ENCODE results near the gene FAT1. TPM values are rescaled to one million over a fixed set of nuclear protein-coding genes. Genes with fewer than 3 reads are reported as not detected.

The FAT1 gene
- total and polyA plus RNA-seq, 2 donors (not counting 1 experiment from before 2014, with no cell fraction given), result 0.07 to 0.15 TPM

GRCh38 chr4:186680641-186681040 lies 43.0 kb downstream of the FAT1 start:
- Histone ChIP-seq H3K27ac (ENCODE audit: low read length in 2 of 2) (no peak overlapping the region), H3K79me2 (ENCODE audit: control insufficient read depth, insufficient read depth, low read length) (no peaks in the 10 kb centered on the region), H3K9me3 (ENCODE audit: control extremely low read depth in 1 of 3, control insufficient read depth in 2 of 3, insufficient read depth in 1 of 3, low read length in 2 of 3) (peaks cover 0 to 7% (median 0%) of the 10 kb centered on the region in 3 donors), H3K9ac (ENCODE audit: low read length) (no peak overlapping the region), H3K36me3 (replicated peaks in 1 of 2; ENCODE audit: control extremely low read depth in 1 of 2, control insufficient read depth in 1 of 2, extremely low read depth in 1 of 2, insufficient read depth in 2 of 2, low read length in 1 of 2) (no peaks in the 10 kb centered on the region), H2AFZ (ENCODE audit: insufficient read depth, low read depth, low read length, poor library complexity, severe bottlenecking) (no peak overlapping the region), H4K20me1 (ENCODE audit: control insufficient read depth, insufficient read depth, low read length, poor library complexity, severe bottlenecking) (no peaks in the 10 kb centered on the region), H3K4me3 (ENCODE audit: control extremely low read depth in 1 of 5, extremely low read depth in 1 of 5, insufficient read depth in 1 of 5, low read depth in 2 of 5, low read length in 4 of 5) (no peak overlapping the region), H3K27me3 (replicated peaks in 1 of 4; ENCODE audit: control extremely low read depth in 1 of 4, control insufficient read depth in 3 of 4, insufficient read depth in 4 of 4, low read length in 3 of 4) (no peaks in the 10 kb centered on the region), H3K4me1 (ENCODE audit: control insufficient read depth in 2 of 2, insufficient read depth in 2 of 2, low read length in 2 of 2) (no peaks in the 10 kb centered on the region), H3K4me2 (replicated peaks; ENCODE audit: low read depth, low read length, poor library complexity, severe bottlenecking) (no peak overlapping the region)
- POLR2A ChIA-PET, result no interaction called here
- intact Hi-C loops (cut with micrococcal nuclease), result no loop called here
- no peak for TF ChIP-seq EZH2 (IDR thresholded peaks at IDR 0.05; ENCODE audit: borderline replicate concordance, insufficient read depth, low read depth, low read length, poor library complexity, severe bottlenecking)
- TF ChIP-seq, protein P1, sequence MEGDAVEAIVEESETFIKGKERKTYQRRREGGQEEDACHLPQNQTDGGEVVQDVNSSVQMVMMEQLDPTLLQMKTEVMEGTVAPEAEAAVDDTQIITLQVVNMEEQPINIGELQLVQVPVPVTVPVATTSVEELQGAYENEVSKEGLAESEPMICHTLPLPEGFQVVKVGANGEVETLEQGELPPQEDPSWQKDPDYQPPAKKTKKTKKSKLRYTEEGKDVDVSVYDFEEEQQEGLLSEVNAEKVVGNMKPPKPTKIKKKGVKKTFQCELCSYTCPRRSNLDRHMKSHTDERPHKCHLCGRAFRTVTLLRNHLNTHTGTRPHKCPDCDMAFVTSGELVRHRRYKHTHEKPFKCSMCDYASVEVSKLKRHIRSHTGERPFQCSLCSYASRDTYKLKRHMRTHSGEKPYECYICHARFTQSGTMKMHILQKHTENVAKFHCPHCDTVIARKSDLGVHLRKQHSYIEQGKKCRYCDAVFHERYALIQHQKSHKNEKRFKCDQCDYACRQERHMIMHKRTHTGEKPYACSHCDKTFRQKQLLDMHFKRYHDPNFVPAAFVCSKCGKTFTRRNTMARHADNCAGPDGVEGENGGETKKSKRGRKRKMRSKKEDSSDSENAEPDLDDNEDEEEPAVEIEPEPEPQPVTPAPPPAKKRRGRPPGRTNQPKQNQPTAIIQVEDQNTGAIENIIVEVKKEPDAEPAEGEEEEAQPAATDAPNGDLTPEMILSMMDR (IDR thresholded peaks at IDR 0.05), result no peak
- no peak overlapping the region for H3K27ac Mint-ChIP-seq
- CTCF ChIA-PET, result no interaction called here
- H3K4me3 Mint-ChIP-seq, result no peak overlapping the region
- no CpG with 5 or more reads among the region's 6 CpGs for WGBS (ENCODE audit: insufficient coverage)
- no peaks in the 10 kb centered on the region for H3K9me3 Mint-ChIP-seq (ENCODE audit: insufficient read depth)
- ATAC-seq (ENCODE audit: low read depth) (no peak), DNase-seq (no peak)
- no peaks in the 10 kb centered on the region for H3K4me1 Mint-ChIP-seq
- H3K27me3 Mint-ChIP-seq, result no peaks in the 10 kb centered on the region

DNA sequence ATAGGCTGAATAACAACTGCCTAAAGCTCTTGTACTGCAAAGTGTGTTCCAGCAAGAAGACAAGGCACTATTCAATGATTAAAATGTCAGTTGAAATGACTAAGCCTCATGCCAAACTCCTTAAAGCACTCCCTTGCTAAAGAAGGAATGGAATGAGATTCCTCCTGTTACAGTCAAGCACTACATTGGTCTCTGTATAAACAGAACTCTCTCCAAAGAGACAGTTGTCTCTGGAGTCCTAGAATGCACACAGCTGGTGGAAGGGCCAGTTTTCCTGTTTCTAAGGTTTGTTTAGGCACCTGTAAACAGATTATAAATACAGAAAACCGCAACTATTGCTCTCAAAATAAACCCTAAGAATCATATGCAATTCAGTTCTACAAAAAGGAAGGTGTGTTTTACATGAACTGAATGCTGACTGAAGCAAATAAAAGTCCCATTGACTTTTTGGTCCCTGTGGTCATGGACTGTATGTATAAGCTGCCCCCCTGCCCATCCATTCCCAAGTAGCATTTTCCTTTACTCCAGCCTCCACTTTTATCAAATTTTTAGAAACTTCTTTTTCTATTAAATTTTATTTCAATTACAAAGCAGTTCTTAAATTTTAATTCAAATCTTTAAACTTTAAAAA lies 47.0 kb downstream of the FAT1 start:
- no peak overlapping the region for H3K27ac ChIP-seq (ENCODE audit: low read length in 2 of 2)
- no peak for ATAC-seq (ENCODE audit: low read depth)
- no peak overlapping the region for H3K27ac Mint-ChIP-seq
- no peaks in the 10 kb centered on the region for H3K9me3 Mint-ChIP-seq (ENCODE audit: insufficient read depth)
- no peak overlapping the region for H3K4me3 ChIP-seq (ENCODE audit: control extremely low read depth in 1 of 5, extremely low read depth in 1 of 5, insufficient read depth in 1 of 5, low read depth in 2 of 5, low read length in 4 of 5)
- H3K4me1 Mint-ChIP-seq, result no peaks in the 10 kb centered on the region
- no peaks in the 10 kb centered on the region for H3K27me3 ChIP-seq (replicated peaks in 1 of 4; ENCODE audit: control extremely low read depth in 1 of 4, control insufficient read depth in 3 of 4, insufficient read depth in 4 of 4, low read length in 3 of 4)
- TF ChIP-seq, protein P1 (IDR thresholded peaks at IDR 0.05), result no peak
- TF ChIP-seq EZH2 (IDR thresholded peaks at IDR 0.05; ENCODE audit: borderline replicate concordance, insufficient read depth, low read depth, low read length, poor library complexity, severe bottlenecking), result no peak
- no peaks in the 10 kb centered on the region for H3K27me3 Mint-ChIP-seq
- no peak overlapping the region for H3K9ac ChIP-seq (ENCODE audit: low read length)
- H3K4me2 ChIP-seq (replicated peaks; ENCODE audit: low read depth, low read length, poor library complexity, severe bottlenecking), result no peak overlapping the region
- H3K36me3 ChIP-seq (replicated peaks in 1 of 2; ENCODE audit: control extremely low read depth in 1 of 2, control insufficient read depth in 1 of 2, extremely low read depth in 1 of 2, insufficient read depth in 2 of 2, low read length in 1 of 2), result no peaks in the 10 kb centered on the region
- no peaks in the 10 kb centered on the region for H4K20me1 ChIP-seq (ENCODE audit: control insufficient read depth, insufficient read depth, low read length, poor library complexity, severe bottlenecking)
- no peaks in the 10 kb centered on the region for H3K79me2 ChIP-seq (ENCODE audit: control insufficient read depth, insufficient read depth, low read length)
- ChIA-PET CTCF (no interaction called here), POLR2A (no interaction called here)
- H3K9me3 ChIP-seq (ENCODE audit: control extremely low read depth in 1 of 3, control insufficient read depth in 2 of 3, insufficient read depth in 1 of 3, low read length in 2 of 3), result peaks cover 0 to 4% (median 0%) of the 10 kb centered on the region in 3 donors
- H3K4me1 ChIP-seq (ENCODE audit: control insufficient read depth in 2 of 2, insufficient read depth in 2 of 2, low read length in 2 of 2), result no peaks in the 10 kb centered on the region
- H2AFZ ChIP-seq (ENCODE audit: insufficient read depth, low read depth, low read length, poor library complexity, severe bottlenecking), result no peak overlapping the region
- DNase-seq, result no peak
- no peak overlapping the region for H3K4me3 Mint-ChIP-seq
- no CpG with 5 or more reads among the region's 1 CpG for WGBS (ENCODE audit: insufficient coverage)
- intact Hi-C loops (cut with micrococcal nuclease), result no loop called here
